NCI-H446 (cell line): Measurements from ENCODE around the gene PODN.

Experiments used
- DNase-seq, 2 experiments: peaks; one replicate each; lab custom pipeline; 2025; lab: John Stamatoyannopoulos, UW

PODN gene

GRCh38 chr1:53131590-53131938 is 69.6 kb downstream of the PODN start:
- no peak for DNase-seq

GRCh38 chr1:53132176-53132575 is 70.2 kb downstream of the PODN start:
- DNase-seq = no peak

- no peak for DNase-seq
These were observed 71.4 kb downstream of the PODN start for GRCh38 chr1:53133261-53134041.

- DNase-seq = no peak
These were observed 72.1 kb downstream of the PODN start for GRCh38 chr1:53134042-53134485.
